Activated CD4-positive, CD25-positive, alpha-beta regulatory T cell (primary cell): ENCODE data around the gene TYW1B.
"Not testable (repeated sequence)": the region's sequence is repeated elsewhere in the genome, so short reads cannot be mapped to it uniquely, and the experiment has no call there.

ENCODE experiments used
- DNase-seq, 4 experiments: peaks; one replicate each; lab custom pipeline; 2025; lab: John Stamatoyannopoulos, UW

Gene TYW1B

GRCh38 chr7:72550454-72550853 lies 277.5 kb downstream of the TYW1B start:
- not testable (repeated sequence) for DNase-seq

DNA sequence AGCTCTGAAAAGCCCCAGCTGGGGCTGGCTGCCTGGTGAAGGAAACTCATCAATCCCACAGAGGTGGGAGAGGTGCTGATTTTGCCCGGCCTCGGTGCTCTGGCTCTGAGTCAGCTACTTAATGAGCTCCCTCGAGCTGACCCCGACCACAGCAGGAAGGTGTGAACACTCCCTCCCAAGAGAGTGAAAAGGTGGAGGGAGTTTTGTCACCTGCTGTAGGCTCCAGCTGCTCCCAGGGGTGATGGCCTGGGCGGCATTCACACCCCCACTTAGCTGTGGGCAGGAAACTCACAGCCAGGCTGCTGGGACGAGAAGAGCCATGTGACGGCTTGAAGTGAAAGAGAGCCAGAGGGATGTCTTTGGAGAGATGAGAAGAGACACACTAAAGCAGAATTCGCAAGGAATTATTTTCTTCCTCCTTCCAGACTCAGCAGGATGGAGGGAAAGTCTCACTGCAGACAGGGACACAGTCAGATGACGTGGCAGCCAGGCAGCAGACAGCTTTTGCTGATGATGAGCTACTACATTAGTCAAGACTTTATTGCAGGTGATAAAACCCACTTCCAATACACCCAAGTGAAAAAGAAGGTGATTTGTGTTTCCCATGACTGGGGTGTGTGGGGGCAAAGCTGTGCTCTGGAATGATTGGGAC lies 281.3 kb downstream of the TYW1B start:
- not testable (repeated sequence) for DNase-seq

- DNase-seq = not testable (repeated sequence)
Measured at GRCh38 chr7:72544531-72544930, 283.5 kb downstream of the TYW1B start.

GRCh38 chr7:72540923-72541322 lies 287.1 kb downstream of the TYW1B start:
- no peak for DNase-seq

DNA sequence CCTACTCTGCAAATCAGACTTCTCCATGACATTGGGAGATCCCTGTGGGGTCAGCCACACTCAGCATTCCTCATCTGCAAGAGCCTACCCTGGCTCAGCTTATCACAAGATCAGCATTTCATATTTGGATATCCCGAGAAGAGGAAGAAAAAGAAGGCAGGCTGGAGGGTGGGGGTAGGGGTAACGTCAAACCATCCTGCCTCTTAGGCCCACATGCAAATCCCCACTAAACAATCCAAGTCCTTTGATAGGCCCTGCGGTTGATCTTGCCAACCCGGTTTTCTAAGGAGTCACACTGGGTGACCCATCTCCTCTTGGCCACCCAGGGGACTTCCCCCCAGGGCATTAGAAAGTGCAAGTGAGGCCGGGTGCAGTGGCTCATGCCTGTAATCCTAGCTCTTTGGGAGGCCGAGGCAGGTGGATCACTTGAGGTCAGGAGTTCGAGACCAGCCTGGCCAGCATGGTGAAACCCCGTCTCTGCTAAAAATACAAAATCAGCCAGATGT lies 287.8 kb downstream of the TYW1B start:
- DNase-seq = no peak

- DNase-seq = no peak
Measured at GRCh38 chr7:72539702-72540101, 288.3 kb downstream of the TYW1B start.

DNA sequence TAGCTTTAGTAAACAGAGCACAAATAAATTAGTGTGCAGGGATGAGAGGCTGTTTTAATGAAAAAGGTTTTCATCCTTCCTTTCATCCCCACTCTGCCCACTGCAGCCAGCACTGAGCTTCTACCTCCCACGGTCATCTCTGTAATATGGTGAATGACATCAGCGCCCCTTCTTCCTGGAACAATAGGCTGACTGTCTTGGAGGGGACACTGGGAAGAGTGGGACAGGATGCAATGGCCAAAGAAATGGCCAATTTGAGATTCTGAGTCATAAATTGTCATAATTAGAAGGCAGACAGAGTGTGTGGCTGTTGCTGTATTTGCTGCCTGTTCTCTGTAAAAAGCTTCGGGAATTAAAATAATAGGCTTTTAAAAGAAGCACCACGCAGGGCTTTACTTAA lies 289.1 kb downstream of the TYW1B start:
- no peak for DNase-seq

- DNase-seq = no peak
Measured at GRCh38 chr7:72538147-72538546, 289.9 kb downstream of the TYW1B start.

DNA sequence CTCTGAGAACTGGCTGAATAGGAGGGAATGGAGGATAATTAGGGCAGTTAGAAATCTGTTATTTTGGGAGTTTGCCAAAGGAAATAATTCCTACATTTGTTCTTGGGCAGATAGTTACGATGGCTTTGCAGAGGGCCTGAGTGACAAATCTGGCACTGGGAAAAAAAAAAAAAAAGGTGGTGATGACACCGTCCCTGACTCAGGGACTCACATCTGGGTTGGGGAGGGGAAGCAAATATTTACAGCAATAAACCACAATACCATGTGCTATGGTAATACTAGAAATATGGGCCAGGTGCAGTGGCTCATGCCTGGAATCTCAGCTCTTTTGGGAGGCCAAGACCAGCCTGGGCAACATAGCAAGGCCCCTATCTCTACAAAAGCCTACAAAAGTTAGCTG lies 292.0 kb downstream of the TYW1B start:
- not testable (repeated sequence) for DNase-seq

DNA sequence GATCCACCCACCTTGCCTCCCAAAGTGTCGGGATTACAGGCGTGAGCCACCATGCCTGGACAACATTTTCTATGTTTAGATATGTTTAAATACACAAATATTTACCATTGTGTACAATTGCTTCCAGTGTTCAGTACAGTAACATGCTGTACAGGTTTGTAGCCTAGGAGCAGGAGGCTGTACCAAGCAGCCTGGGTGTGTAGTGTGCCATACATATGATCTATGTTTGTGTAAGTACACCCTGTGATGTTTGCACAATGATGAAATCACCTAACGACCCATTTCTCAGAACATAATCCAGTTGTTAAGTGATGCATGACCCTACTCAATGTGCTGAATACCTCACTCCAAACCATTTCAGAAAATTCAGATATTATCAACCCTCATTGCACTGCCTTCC lies 297.0 kb downstream of the TYW1B start:
- DNase-seq = not testable (repeated sequence)
